ENCODE data around the gene HIRIP3.

GRCh38 chr16:30033270-30033669 lies 37.9 kb upstream of the HIRIP3 start:
- TF ChIP-seq CTCF (IDR thresholded peaks at IDR 0.05; ENCODE audit: low read depth, low read length, poor library complexity, severe bottlenecking) (no peak), EZH2phosphoT487 (IDR thresholded peaks at IDR 0.05; ENCODE audit: borderline replicate concordance, low read length) (no peak)

Data from DOHH2 (cell line).